Skin epidermis (tissue), 12 donors: ENCODE measurements around the gene HNF1B.
A peak's percentile ranks its signal among the peaks of the same experiment; 100 is the strongest.

Experiments
- H3K27ac ChIP-seq, 21 experiments: fragments of 200-600 bp; sonication (generic) in 11 of 21; one replicate each; pipeline ENCODE4 v1.5.0; 2020; ENCODE audit warnings: mild to moderate bottlenecking in 3 of 21, inconsistent platforms in 2 of 21, moderate library complexity in 2 of 21
- H3K4me3 ChIP-seq, 7 experiments: fragments of 200-600 bp; sonication (generic) in 2 of 7; one replicate each; pipeline ENCODE4 v1.5.0; 2020; ENCODE audit warnings: inconsistent platforms in 2 of 7, mild to moderate bottlenecking in 2 of 7, moderate library complexity in 1 of 7

HNF1B gene

GRCh38 chr17:37764383-37764782 lies 19.5 kb upstream of the HNF1B start:
- H3K27ac ChIP-seq = no peak overlapping the region
- no peak overlapping the region for H3K4me3 ChIP-seq

- H3K4me3 ChIP-seq = no peak overlapping the region
- no peak overlapping the region for H3K27ac ChIP-seq
These were observed 17.8 kb upstream of the HNF1B start for GRCh38 chr17:37762666-37763065.

- no peak overlapping the region for H3K4me3 ChIP-seq
- no peak overlapping the region for H3K27ac ChIP-seq
These were observed 17.1 kb upstream of the HNF1B start for GRCh38 chr17:37761961-37762360.

- Histone ChIP-seq H3K27ac (no peak overlapping the region), H3K4me3 (no peak overlapping the region)
These were observed 16.2 kb upstream of the HNF1B start for GRCh38 chr17:37761059-37761458.

DNA sequence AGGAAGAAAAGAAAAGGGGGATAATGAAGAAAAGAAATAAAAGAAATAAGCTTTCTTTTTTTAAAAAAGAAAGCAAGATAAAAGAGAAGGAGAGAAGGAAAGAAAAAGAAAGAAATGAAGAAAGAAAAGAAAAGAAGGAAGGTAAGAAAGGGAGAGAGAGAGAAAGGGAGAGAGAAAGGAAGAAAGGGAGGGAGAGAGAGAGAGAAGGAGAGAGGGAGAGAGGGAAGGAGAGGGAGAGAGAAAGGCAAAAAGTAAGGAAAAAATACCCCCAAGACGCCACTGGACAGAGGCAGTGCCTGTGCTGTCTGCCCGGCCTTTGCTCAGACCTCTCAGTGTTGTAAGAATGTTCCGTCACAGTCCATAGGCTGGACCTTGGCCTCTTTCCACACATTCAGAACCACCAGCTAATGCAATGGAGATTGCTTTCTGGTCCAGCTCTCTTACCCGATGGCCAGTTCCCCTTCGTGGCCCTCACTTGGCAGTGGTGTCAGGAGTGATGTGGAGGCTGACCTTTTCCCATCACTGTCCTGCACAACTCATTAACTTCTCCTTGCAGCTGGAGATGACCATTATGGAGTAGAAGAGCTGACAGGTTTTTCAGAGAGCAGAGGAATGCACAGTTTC lies 14.3 kb upstream of the HNF1B start:
- H3K4me3 ChIP-seq = no peak overlapping the region

DNA sequence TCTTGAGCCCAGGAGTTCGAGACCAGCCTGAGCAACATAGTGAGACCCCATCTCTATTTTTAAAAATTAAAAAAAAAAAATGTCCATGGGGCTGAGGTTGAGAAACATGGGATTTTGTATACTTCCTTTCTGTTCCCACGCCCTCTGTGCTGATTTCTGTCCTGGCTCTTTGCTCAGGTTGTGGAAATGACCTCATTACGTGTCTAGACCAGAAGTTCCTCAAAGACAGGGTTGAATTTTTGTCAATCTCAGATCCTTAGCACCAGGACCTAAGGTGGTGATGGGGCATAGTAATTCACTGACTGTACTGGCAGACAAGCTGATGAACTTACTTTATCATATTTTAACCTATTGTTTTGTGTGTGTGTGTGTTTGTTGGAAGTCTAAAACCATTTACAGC lies 11.2 kb upstream of the HNF1B start:
- no peak overlapping the region for H3K27ac ChIP-seq

More for the DNA sequence above, 14.3 kb upstream of the HNF1B start:
- no peak overlapping the region for H3K27ac ChIP-seq

DNA sequence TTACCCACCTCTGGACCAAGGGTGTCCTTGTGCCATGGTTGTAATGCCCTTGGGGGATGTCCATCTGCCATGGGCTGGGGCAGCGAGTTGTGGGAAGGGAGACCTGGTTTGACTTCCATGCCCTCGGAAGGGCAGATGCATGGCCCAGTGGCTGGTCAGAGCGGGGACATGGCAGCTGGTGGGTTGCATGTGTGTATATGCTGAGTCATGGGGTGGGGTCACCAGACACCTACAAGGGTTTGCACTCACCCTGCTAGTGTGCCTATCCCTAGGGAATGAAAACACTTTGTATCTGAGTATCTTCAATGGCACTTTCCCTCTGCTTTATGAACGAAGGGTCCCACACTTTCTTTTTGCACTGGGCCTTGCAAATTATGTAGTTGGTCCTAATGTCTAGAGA lies 10.6 kb upstream of the HNF1B start:
- Histone ChIP-seq H3K4me3 (no peak overlapping the region), H3K27ac (no peak overlapping the region)

More for the DNA sequence above, 11.2 kb upstream of the HNF1B start:
- H3K4me3 ChIP-seq = no peak overlapping the region

- H3K4me3 ChIP-seq = no peak overlapping the region
- H3K27ac ChIP-seq = no peak overlapping the region
These were observed 9.5 kb upstream of the HNF1B start for GRCh38 chr17:37754363-37754762.

DNA sequence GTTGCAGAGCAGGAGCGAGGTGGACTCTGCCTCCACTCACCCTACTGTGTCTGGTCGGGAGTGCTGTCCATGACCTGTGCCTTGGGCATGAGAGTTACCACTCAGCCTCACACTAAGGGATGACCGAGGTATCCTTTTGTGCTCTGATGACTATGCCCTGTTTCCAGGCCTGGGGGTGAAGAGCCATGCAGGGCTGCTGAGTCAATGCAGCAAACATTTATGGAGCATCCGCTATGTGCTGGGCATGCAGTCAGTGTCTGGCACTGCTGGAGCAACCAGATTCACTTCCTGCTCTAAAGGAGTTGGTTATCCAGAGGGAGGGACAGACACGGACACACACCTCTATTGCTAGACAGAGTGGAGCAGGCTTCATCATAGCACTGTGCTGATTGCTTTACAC lies 7.6 kb upstream of the HNF1B start:
- Histone ChIP-seq H3K27ac (no peak overlapping the region), H3K4me3 (no peak overlapping the region)

DNA sequence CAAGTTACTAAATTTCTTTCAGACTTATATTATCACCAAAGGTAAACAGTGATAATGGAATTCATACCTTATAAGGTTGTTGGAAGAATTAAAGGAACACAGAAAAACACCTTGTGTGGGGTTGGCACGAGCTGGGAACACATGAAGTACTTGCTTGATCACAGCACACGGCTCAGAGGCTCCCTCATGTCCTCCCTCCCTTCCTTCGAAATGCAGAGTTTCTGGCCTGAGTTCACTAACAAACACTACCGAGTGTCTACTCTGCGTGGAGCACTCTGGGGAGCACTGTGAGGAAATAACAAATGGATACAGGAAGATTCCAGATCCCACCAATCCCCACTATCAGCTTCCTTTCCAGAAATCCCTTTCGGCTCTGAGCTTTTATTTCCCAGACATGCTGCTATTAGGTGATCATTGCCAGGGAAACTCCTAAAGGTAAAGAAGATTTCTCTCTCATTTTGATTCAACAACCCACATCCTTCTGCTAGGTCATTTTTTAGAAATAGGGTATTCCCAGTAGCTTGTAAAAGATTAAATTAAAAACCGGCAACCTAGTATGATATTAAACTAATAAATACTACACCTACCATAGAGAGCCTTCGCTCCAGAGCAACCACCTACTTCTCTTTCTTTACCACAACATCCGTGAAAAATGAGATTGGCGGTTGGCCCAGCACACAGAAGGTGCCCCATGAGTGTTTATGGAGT lies 6.1 kb upstream of the HNF1B start:
- no peak overlapping the region for H3K27ac ChIP-seq
- H3K4me3 ChIP-seq = no peak overlapping the region

DNA sequence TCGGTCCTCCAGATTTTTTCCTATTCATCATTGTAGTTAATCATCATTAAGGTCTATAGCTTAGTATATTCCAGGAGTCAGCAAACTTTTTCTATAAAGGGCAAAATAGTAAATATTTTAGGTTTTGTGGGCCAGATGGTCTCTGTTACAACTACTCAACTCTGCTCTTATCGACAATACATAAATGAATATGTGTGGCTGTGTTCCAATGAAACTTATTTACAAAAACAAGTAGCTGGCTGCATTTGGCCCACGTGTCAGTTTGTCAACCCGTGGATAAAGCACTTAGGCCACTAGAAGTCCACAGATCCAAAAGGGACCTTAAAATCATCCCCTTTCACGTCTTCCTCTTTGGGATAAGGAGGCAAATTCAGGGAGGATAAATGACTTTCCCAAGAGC lies 5.4 kb upstream of the HNF1B start:
- no peak overlapping the region for H3K4me3 ChIP-seq
- H3K27ac ChIP-seq = no peak overlapping the region

DNA sequence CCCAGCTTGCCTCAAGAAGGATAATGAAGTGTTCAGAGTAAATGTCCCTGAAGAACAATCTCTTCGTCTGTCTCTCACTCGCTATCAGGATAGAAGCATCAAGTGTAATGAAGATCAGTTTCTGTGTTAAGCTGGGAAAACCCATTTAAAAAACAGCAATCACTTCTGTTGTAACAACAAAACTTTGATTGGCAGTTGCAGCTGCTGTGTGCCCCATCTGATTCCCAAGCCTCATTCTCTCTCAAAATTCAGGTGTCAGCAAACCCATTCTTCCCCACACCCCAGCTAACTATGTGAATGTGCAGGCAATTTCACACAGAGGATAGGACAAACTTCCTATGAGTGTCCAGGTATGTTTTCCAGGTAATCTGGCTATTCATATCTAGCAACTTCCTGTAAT lies 2.4 kb upstream of the HNF1B start:
- no peak overlapping the region for H3K27ac ChIP-seq
- no peak overlapping the region for H3K4me3 ChIP-seq

GRCh38 chr17:37746617-37747016 lies 1.8 kb upstream of the HNF1B start:
- no peak overlapping the region for H3K4me3 ChIP-seq
- H3K27ac ChIP-seq = no peak overlapping the region

DNA sequence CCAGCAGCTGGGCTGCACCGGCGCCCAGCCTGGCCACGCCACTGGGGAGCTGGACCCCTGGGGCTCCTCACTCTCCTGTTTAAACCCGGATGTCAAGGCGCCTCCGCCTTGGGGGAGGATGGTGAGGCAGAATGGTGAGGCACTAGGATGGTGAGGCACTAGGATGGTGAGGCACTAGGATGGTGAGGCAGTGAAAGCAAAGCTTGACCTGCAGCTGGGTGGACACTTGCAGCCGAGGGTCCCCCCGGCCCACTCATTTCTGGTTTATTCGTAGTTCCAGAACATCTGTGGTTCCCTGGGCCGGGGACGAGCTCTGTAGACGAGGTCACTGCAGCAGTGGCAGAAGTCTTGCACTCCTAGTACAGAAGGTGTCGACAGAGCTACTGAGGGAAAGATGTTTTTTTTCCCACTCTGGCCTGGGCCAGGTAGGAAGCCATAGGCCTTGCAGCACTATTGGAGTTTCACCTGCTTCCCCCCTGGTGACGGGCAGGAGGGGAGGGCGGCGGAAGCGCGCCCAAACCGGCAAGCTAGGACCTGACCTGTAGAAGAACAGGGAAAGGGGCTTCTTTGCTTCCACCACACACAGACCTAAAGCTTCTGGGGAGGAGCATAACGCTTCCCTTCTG lies 1.1 kb upstream of the HNF1B start:
- no peak overlapping the region for H3K4me3 ChIP-seq
- H3K27ac ChIP-seq = no peak overlapping the region

- Histone ChIP-seq H3K4me3 (no peak overlapping the region), H3K27ac (no peak overlapping the region)
These were observed 279 bp downstream of the HNF1B start for GRCh38 chr17:37744633-37744927.

- Histone ChIP-seq H3K4me3 (no peak overlapping the region), H3K27ac (no peak overlapping the region)
These were observed 805 bp downstream of the HNF1B start for GRCh38 chr17:37743875-37744632.

- H3K4me3 ChIP-seq = no peak overlapping the region
- H3K27ac ChIP-seq = no peak overlapping the region
These were observed 1.3 kb downstream of the HNF1B start for GRCh38 chr17:37743612-37743874.

- no peak overlapping the region for H3K27ac ChIP-seq
These were observed 1.9 kb downstream of the HNF1B start for GRCh38 chr17:37742762-37743611.

GRCh38 chr17:37742116-37742761 lies 2.6 kb downstream of the HNF1B start:
- Histone ChIP-seq H3K27ac (no peak overlapping the region), H3K4me3 (peak overlapping the region in 3 of 7 experiments; percentile 8 to 15 (median 11))

More at GRCh38 chr17:37742762-37743611, 1.9 kb downstream of the HNF1B start:
- peak overlapping the region in 2 of 7 experiments; percentile 11 to 15 for H3K4me3 ChIP-seq
